ENCODE data around the gene ZFR2. TPM values are rescaled to one million over a fixed set of nuclear protein-coding genes. Genes with fewer than 3 reads are reported as not detected.
"Not testable (repeated sequence)": the region's sequence is repeated elsewhere in the genome, so short reads cannot be mapped to it uniquely, and the experiment has no call there.

The ZFR2 gene
- under 1 TPM; 0.28 to 0.35 TPM for total RNA-seq

- DNase-seq: peak; percentile 24
- H3K9me3 Mint-ChIP-seq: peaks cover 4% of the 10 kb centered on the region
- peaks cover 29% of the 10 kb centered on the region for H3K27me3 Mint-ChIP-seq
- H3K27ac Mint-ChIP-seq: no peak within 1 kb of the TSS
- POLR2A ChIA-PET: no interaction called here
- peaks cover 5% of the 10 kb centered on the region for H3K36me3 Mint-ChIP-seq (ENCODE audit: low read depth)
- CTCF ChIA-PET: no interaction called here
- H3K4me3 Mint-ChIP-seq: no peak within 1 kb of the TSS
- peaks cover 3% of the 10 kb centered on the region for H3K4me1 Mint-ChIP-seq
Measured at GRCh38 chr19:3868770-3869456, at the start of gene ZFR2. Gene ZFR2, minus strand, starts transcription at chr19:3869038. Its CDS starts 21 bp downstream, at chr19:3869017.

GRCh38 chr19:3916033-3916432 is 47.2 kb upstream of the ZFR2 start:
- Mint-ChIP-seq H3K27me3 (no peaks in the 10 kb centered on the region), H3K4me1 (no peaks in the 10 kb centered on the region), H3K36me3 (ENCODE audit: low read depth) (no peaks in the 10 kb centered on the region), H3K4me3 (no peak overlapping the region), H3K9me3 (peaks cover 5% of the 10 kb centered on the region), H3K27ac (no peak overlapping the region)
- CTCF ChIA-PET: no interaction called here
- POLR2A ChIA-PET: no interaction called here
- DNase-seq: no peak

- Mint-ChIP-seq H3K36me3 (ENCODE audit: low read depth) (no peaks in the 10 kb centered on the region), H3K9me3 (peaks cover 5% of the 10 kb centered on the region), H3K27ac (no peak overlapping the region), H3K4me3 (no peak overlapping the region), H3K27me3 (no peaks in the 10 kb centered on the region), H3K4me1 (no peaks in the 10 kb centered on the region)
- ChIA-PET CTCF (no interaction called here), POLR2A (no interaction called here)
- DNase-seq: no peak
Measured at GRCh38 chr19:3914199-3914598, 45.4 kb upstream of the ZFR2 start.

DNA sequence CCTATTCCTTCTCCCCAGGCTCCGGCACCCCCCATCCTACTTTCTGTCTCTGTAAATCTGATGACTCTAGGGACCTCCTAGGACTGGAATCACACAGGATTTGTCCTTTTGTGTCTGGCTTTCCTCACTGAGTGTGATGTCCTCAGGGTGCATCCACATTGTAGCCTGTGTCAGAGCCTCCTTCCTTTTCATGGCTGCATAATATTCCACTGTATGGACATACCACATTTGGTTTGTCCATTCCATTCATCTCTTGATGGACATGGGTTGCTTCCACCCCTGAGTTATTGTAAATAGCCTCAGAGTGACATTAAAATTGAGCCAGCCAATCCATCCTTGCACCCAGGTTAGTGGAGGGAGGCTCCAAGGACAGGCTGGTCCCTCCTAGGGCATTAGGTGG is 41.3 kb upstream of the ZFR2 start:
- ChIA-PET CTCF (no interaction called here), POLR2A (no interaction called here)
- H3K27me3 Mint-ChIP-seq: no peaks in the 10 kb centered on the region
- no peak overlapping the region for H3K27ac Mint-ChIP-seq
- no peaks in the 10 kb centered on the region for H3K36me3 Mint-ChIP-seq (ENCODE audit: low read depth)
- H3K4me1 Mint-ChIP-seq: peaks cover 2% of the 10 kb centered on the region
- H3K9me3 Mint-ChIP-seq: peaks cover 5% of the 10 kb centered on the region
- no peak overlapping the region for H3K4me3 Mint-ChIP-seq
- no peak for DNase-seq

DNA sequence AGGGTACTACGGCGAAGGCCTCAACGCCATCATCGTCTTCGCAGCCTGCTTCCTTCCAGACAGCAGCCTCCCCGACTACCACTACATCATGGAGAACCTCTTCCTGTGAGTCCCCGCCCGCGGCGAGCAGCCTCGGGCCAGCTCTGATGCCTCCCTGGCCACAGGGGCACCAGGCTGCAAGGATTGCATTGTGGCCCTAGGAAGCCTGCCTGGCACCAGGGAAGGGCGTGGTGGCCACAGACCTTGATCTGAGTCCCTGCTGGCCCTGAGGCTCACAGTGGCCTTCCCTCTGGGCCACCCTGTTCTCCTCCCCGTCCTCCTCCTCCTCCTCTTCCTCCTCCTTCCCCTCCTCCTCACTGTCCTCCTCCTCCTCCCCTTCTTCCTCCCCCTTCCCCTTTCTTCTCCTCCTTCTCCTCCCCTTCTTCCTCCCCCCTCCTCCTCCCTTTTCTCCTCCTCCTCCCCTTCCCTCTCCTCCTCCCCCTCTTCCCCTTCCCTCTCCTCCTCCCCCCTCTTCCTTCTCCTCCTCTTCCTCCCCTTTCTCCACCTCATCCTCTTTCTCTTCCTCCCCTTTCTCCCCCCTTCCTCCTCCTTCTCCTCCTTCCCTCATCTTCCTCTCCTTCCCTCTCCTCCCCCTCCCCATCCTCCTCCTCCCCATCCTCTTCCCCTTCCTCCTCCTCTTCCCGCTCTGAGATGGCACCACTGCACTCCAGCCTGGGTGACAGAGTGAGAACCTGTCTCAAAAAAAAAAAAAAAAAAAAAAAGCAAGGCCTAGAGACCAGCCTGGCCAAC is 39.6 kb upstream of the ZFR2 start:
- Mint-ChIP-seq H3K4me3 (no peak overlapping the region), H3K27me3 (no peaks in the 10 kb centered on the region), H3K9me3 (peaks cover 5% of the 10 kb centered on the region), H3K4me1 (peaks cover 2% of the 10 kb centered on the region), H3K36me3 (ENCODE audit: low read depth) (no peaks in the 10 kb centered on the region), H3K27ac (no peak overlapping the region)
- DNase-seq: no peak
- ChIA-PET CTCF (no interaction called here), POLR2A (no interaction called here)

DNA sequence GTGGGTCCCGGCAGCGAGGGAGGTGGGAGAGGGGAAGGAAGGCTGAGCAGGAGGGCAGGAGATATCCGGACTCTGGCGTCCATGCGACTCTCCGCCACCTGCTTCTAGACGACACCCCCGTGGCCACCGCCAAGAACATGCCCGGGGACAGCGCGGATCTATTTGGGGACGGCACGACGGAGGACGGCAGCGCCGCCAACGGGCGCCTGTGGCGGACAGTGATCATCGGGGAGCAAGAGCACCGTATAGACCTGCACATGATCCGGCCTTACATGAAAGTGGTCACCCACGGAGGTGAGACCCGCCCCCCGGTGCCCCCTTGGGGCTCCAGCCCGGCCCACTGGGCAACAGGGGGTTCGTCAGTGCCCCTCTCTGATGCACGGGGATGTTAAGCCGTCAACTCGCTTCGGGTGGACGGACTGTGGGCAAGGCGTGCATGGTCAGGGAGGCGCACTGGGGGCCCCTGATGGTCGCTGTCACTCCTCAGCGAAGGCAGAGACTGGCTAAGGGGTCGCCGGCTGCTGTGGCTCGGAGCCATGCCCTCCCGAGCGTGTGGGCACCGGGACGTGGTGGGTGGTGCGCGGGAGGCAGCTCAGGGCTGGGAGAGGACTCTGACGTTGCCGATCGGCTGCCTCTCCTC is 38.9 kb upstream of the ZFR2 start:
- Mint-ChIP-seq H3K4me3 (no peak overlapping the region), H3K27me3 (no peaks in the 10 kb centered on the region), H3K9me3 (peaks cover 5% of the 10 kb centered on the region), H3K36me3 (ENCODE audit: low read depth) (no peaks in the 10 kb centered on the region), H3K27ac (no peak overlapping the region), H3K4me1 (peaks cover 2% of the 10 kb centered on the region)
- POLR2A ChIA-PET: no interaction called here
- no peak for DNase-seq
- CTCF ChIA-PET: no interaction called here

DNA sequence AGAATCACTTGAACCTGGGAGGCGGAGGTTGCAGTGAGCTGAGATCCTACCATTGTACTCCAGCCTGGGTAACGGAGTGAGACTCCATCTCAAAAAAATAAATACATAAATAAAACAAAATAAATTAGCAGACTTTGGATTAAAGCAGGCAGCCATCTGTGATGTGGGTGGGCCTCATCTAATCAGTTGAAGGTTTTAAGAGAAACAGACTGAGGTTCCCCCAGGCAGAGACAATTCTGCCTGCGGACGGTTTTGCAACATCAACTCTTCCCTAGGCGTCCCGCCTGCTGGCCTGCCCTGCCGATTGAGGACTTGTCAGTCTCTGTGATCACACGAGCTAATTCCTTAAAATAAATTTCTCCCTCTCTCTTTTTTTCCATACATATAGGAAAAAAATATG is 35.4 kb upstream of the ZFR2 start:
- no peak overlapping the region for H3K4me3 Mint-ChIP-seq
- H3K27me3 Mint-ChIP-seq: no peaks in the 10 kb centered on the region
- no peaks in the 10 kb centered on the region for H3K36me3 Mint-ChIP-seq (ENCODE audit: low read depth)
- POLR2A ChIA-PET: no interaction called here
- peaks cover 2% of the 10 kb centered on the region for H3K4me1 Mint-ChIP-seq
- no peak overlapping the region for H3K27ac Mint-ChIP-seq
- CTCF ChIA-PET: no interaction called here
- no peaks in the 10 kb centered on the region for H3K9me3 Mint-ChIP-seq
- DNase-seq: no peak

- H3K27me3 Mint-ChIP-seq: no peaks in the 10 kb centered on the region
- no peak overlapping the region for H3K27ac Mint-ChIP-seq
Measured at GRCh38 chr19:3902317-3902973, 33.6 kb upstream of the ZFR2 start.

GRCh38 chr19:3899531-3900294 is 30.9 kb upstream of the ZFR2 start:
- no peak overlapping the region for H3K4me3 Mint-ChIP-seq
- ChIA-PET CTCF (no interaction called here), POLR2A (no interaction called here)
- H3K4me1 Mint-ChIP-seq: peaks cover 7% of the 10 kb centered on the region
- no peaks in the 10 kb centered on the region for H3K36me3 Mint-ChIP-seq (ENCODE audit: low read depth)
- DNase-seq: no peak
- no peak overlapping the region for H3K27ac Mint-ChIP-seq
- no peaks in the 10 kb centered on the region for H3K27me3 Mint-ChIP-seq
- peaks cover 4% of the 10 kb centered on the region for H3K9me3 Mint-ChIP-seq

More at GRCh38 chr19:3902317-3902973, 33.6 kb upstream of the ZFR2 start:
- ChIA-PET POLR2A (no interaction called here), CTCF (no interaction called here)
- Mint-ChIP-seq H3K4me1 (peaks cover 9% of the 10 kb centered on the region), H3K36me3 (ENCODE audit: low read depth) (no peaks in the 10 kb centered on the region), H3K9me3 (peaks cover 4% of the 10 kb centered on the region), H3K4me3 (no peak overlapping the region)
- DNase-seq: no peak

GRCh38 chr19:3898426-3898825 is 29.6 kb upstream of the ZFR2 start:
- Mint-ChIP-seq H3K4me3 (no peak overlapping the region), H3K4me1 (peaks cover 7% of the 10 kb centered on the region), H3K27me3 (no peaks in the 10 kb centered on the region), H3K36me3 (ENCODE audit: low read depth) (no peaks in the 10 kb centered on the region), H3K9me3 (peaks cover 4% of the 10 kb centered on the region), H3K27ac (no peak overlapping the region)
- CTCF ChIA-PET: no interaction called here
- DNase-seq: no peak
- POLR2A ChIA-PET: no interaction called here

GRCh38 chr19:3897936-3898335 is 29.1 kb upstream of the ZFR2 start:
- H3K4me1 Mint-ChIP-seq: peaks cover 7% of the 10 kb centered on the region
- H3K4me3 Mint-ChIP-seq: no peak overlapping the region
- no peak overlapping the region for H3K27ac Mint-ChIP-seq
- peaks cover 4% of the 10 kb centered on the region for H3K9me3 Mint-ChIP-seq
- H3K27me3 Mint-ChIP-seq: no peaks in the 10 kb centered on the region
- CTCF ChIA-PET: interaction anchor here (0.6 kb wide), 1 partner anchor 1168 kb away, joined by 4 read pairs; no protein-coding TSS in a partner anchor
- no peaks in the 10 kb centered on the region for H3K36me3 Mint-ChIP-seq (ENCODE audit: low read depth)
- peak; percentile 32 for DNase-seq
- POLR2A ChIA-PET: no interaction called here

- no peak for DNase-seq
- no peak overlapping the region for H3K4me3 Mint-ChIP-seq
- CTCF ChIA-PET: interaction anchor here (0.8 kb wide), 1 partner anchor 66 kb away, joined by 5 read pairs; no protein-coding TSS in a partner anchor
Measured at GRCh38 chr19:3895788-3896187, 26.9 kb upstream of the ZFR2 start.

GRCh38 chr19:3894959-3895358 is 26.1 kb upstream of the ZFR2 start:
- H3K36me3 Mint-ChIP-seq (ENCODE audit: low read depth); H3K27ac Mint-ChIP-seq; H3K27me3 Mint-ChIP-seq; POLR2A ChIA-PET; DNase-seq; H3K9me3 Mint-ChIP-seq; H3K4me3 Mint-ChIP-seq; H3K4me1 Mint-ChIP-seq: not testable (repeated sequence)
- CTCF ChIA-PET: interaction anchor here (0.7 kb wide), 1 partner anchor 16 kb away, joined by 3 read pairs; no protein-coding TSS in a partner anchor

More at GRCh38 chr19:3895788-3896187, 26.9 kb upstream of the ZFR2 start:
- POLR2A ChIA-PET: no interaction called here
- Mint-ChIP-seq H3K27me3 (no peaks in the 10 kb centered on the region), H3K9me3 (peaks cover 4% of the 10 kb centered on the region), H3K27ac (no peak overlapping the region), H3K4me1 (peaks cover 7% of the 10 kb centered on the region), H3K36me3 (ENCODE audit: low read depth) (no peaks in the 10 kb centered on the region)

Data from activated CD4-positive, alpha-beta memory T cell treated with anti-CD3 and anti-CD28 coated beads, Interleukin-2, amount 10 ng/mL, durations not matched to agents 7 days and 5 days (primary cell).